A673 (cell line): ENCODE data around the gene GAK.

Source experiments
- EZH2 ChIP-seq: fragments of 200-600 bp; sonication (generic); IDR thresholded peaks from 2 replicates; pipeline ENCODE4 v1.6.1; 2017; ENCODE audit warnings: borderline replicate concordance, low read depth, mild to moderate bottlenecking, mixed read lengths, antibody characterized with exemption, low read length; ENCODE audit not compliant: poor library complexity, severe bottlenecking
- TF ChIP-seq, protein P1 (sequence below): fragments of 300-800, 200-600 bp; sonication (generic); conservative IDR thresholded peaks from 2 replicates; pipeline ENCODE4 v1.5.1; 2017; ENCODE audit warnings: low read depth, mild to moderate bottlenecking, antibody characterized with exemption, low read length, moderate library complexity, mixed read lengths

DNA sequence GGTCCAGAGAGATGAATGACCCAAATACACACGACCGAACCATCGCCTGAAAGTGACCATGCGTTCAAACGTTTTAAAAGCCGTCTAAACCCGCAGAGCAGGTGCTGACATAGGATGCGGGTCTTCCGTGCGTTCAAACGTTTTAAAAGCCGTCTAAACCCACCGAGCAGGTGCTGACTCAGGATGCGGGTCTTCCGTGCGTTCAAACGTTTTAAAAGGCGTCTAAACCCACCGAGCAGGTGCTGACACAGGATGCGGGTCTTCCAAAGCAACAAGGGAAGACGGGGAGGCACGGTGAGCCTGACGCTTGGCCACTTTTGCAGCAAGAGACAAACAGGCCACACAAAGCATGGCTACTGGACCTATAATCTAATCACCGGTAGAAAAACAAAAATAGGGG lies 47.2 kb downstream of the GAK start:
- TF ChIP-seq, protein P1, sequence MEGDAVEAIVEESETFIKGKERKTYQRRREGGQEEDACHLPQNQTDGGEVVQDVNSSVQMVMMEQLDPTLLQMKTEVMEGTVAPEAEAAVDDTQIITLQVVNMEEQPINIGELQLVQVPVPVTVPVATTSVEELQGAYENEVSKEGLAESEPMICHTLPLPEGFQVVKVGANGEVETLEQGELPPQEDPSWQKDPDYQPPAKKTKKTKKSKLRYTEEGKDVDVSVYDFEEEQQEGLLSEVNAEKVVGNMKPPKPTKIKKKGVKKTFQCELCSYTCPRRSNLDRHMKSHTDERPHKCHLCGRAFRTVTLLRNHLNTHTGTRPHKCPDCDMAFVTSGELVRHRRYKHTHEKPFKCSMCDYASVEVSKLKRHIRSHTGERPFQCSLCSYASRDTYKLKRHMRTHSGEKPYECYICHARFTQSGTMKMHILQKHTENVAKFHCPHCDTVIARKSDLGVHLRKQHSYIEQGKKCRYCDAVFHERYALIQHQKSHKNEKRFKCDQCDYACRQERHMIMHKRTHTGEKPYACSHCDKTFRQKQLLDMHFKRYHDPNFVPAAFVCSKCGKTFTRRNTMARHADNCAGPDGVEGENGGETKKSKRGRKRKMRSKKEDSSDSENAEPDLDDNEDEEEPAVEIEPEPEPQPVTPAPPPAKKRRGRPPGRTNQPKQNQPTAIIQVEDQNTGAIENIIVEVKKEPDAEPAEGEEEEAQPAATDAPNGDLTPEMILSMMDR, result no peak
- TF ChIP-seq EZH2, result no peak
